KOPT-K1 (cell line): ENCODE data around the gene ZNF519.
A peak's percentile ranks its signal among the peaks of the same experiment; 100 is the strongest.
"Not testable (repeated sequence)": the region's sequence is repeated elsewhere in the genome, so short reads cannot be mapped to it uniquely, and the experiment has no call there.

ENCODE experiments used
- H3K27ac ChIP-seq: fragments of 200-600 bp; sonication (generic); 2 replicates; pipeline ENCODE4 v1.5.1; 2016; ENCODE audit warnings: antibody characterized with exemption, mild to moderate bottlenecking, low read depth, low read length; ENCODE audit not compliant: poor library complexity, severe bottlenecking
- H3K36me3 ChIP-seq: fragments of 200-600 bp; sonication (generic); 2 replicates; pipeline ENCODE4 v1.5.1; 2017; ENCODE audit warnings: antibody characterized with exemption, mild to moderate bottlenecking, low read length, moderate library complexity; ENCODE audit not compliant: insufficient read depth
- H3K9me3 ChIP-seq: fragments of 200-600 bp; sonication (generic); 2 replicates; pipeline ENCODE4 v1.5.1; 2017; ENCODE audit warnings: antibody characterized with exemption, low read length, mild to moderate bottlenecking; ENCODE audit not compliant: insufficient read depth, poor library complexity, severe bottlenecking

ZNF519 gene

GRCh38 chr18:14132271-14132700, at the start of gene ZNF519:
TSS of gene ZNF519 (minus strand) at chr18:14132435. CDS start at chr18:14132277, 158 bp downstream.
- not testable (repeated sequence) for H3K36me3 ChIP-seq, H3K9me3 ChIP-seq
- H3K27ac ChIP-seq, result peak within 1 kb of the TSS; percentile 73

- H3K36me3 ChIP-seq, result no peaks in the 10 kb centered on the region
- no peaks in the 10 kb centered on the region for H3K9me3 ChIP-seq
- peak overlapping the region; percentile 59 for H3K27ac ChIP-seq
Observed at GRCh38 chr18:14179306-14179705, 47.1 kb upstream of the ZNF519 start.

- not testable (repeated sequence) for H3K36me3 ChIP-seq, H3K9me3 ChIP-seq
- H3K27ac ChIP-seq, result peak overlapping the region; percentile 59
Observed at GRCh38 chr18:14178321-14179196, 46.3 kb upstream of the ZNF519 start.

DNA sequence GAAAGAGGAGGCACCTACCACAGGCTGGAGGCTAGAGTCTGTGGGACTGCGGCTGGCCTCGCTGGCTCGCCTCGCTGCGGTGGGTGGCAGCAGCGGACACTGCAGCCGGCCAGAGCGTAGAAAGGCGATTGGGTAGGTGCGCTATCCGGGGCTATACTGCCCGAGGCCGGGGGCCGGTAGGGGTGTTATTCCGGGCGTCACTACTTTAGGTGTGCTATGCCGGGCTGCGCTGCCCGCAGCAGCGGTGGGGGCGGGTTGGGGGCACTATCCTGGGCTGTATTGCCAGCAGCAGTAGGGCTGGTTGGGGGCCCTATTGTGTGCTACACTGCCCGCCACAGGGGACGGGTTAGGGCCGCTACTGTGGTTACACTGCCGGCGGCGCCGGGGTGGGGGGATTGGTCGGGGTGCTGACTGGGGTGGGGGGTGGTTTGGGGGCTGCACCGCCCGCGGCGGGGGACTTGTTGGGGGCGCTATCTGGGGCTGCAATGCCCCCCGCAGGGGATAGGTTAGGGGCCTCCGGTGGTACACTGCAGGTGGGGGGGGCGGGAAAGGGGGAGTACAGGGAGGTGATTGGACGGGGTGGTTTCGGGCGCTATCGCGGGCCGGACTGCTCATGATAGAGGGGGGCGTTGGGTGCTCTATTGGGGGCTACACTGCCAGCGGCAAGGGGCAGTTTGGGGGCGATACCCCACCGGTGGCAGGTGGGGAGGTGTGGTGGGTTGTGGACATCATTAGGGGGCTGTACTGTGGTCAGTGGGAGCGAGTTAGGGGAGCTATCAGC, 45.5 kb upstream of the ZNF519 start:
- not testable (repeated sequence) for H3K27ac ChIP-seq, H3K36me3 ChIP-seq, H3K9me3 ChIP-seq

GRCh38 chr18:14175404-14175803, 43.2 kb upstream of the ZNF519 start:
- H3K9me3 ChIP-seq, H3K27ac ChIP-seq: not testable (repeated sequence)

DNA sequence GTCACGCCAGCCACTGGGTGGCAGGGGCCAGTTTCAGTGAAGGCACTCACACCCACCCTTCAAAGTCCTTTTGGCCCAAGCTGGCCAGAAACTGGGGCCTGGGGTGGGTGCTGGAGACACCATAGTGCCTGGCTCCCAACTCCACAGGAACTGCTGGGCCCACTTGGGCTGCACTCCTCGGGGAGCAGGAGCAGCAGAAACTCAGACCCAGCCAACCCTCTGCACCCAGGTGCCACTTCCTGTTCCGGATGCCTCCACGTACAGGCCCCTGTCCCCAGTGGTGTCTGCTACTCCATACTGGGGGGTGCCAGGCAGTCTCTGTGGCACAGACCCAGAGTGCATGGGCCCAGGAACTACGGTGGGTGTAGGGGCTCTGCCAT, 42.5 kb upstream of the ZNF519 start:
- Histone ChIP-seq H3K36me3 (no peaks in the 10 kb centered on the region), H3K27ac (no peak overlapping the region), H3K9me3 (no peaks in the 10 kb centered on the region)

More at GRCh38 chr18:14175404-14175803, 43.2 kb upstream of the ZNF519 start:
- not testable (repeated sequence) for H3K36me3 ChIP-seq

- not testable (repeated sequence) for H3K36me3 ChIP-seq, H3K27ac ChIP-seq, H3K9me3 ChIP-seq
Observed at GRCh38 chr18:14174002-14174705, 41.9 kb upstream of the ZNF519 start.

GRCh38 chr18:14173116-14173951, 41.1 kb upstream of the ZNF519 start:
- not testable (repeated sequence) for H3K9me3 ChIP-seq, H3K27ac ChIP-seq, H3K36me3 ChIP-seq

DNA sequence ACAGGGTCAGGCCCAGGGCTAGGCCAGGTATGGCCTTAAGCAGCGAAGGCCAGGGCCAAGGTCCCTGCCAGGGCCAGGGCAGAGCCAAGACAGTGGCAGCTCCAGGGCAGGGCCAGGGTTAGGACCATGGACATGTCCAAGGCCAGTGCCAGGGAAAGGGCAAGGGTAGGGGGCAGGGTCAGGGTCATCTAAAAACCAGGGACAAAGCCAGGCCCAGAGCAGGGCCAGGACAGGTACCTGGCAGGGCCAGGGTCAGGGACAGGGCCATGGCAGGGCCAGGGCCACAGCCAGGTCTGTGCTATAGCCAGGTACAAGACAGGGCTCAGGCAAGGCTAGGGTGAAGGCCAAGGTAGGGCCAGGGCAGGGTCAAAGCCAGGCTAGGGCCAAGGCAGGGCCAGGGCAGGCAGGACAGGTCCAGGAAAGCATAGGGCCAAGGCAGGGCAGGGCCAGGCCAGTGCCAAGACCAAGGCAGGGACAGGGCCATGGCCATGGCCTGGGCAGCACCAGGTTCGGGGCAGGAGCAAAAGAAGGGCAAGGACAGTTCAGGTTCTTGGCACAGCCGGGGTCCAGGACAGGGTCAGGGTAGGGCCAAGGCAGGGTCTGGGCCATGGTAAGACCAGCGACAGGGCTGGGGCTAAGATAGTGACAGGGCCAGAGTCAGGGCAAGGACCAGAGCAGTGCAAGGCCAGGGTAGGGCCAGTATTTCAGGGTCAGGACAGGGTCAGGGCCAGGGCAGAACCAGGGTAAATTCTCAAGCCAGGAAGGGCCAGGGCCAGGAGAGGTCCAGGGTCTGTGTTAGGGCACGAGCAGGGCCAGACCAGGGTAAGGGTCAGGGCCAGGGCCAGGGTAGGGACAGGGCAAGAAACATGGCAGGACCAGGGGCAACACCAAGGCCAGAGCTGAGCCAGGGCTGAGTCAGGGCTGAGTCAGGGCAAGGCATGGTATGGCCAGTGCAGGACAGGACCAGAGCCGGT, 40.2 kb upstream of the ZNF519 start:
- not testable (repeated sequence) for H3K36me3 ChIP-seq, H3K27ac ChIP-seq, H3K9me3 ChIP-seq

GRCh38 chr18:14171301-14172141, 39.3 kb upstream of the ZNF519 start:
- H3K9me3 ChIP-seq, H3K36me3 ChIP-seq, H3K27ac ChIP-seq: not testable (repeated sequence)

DNA sequence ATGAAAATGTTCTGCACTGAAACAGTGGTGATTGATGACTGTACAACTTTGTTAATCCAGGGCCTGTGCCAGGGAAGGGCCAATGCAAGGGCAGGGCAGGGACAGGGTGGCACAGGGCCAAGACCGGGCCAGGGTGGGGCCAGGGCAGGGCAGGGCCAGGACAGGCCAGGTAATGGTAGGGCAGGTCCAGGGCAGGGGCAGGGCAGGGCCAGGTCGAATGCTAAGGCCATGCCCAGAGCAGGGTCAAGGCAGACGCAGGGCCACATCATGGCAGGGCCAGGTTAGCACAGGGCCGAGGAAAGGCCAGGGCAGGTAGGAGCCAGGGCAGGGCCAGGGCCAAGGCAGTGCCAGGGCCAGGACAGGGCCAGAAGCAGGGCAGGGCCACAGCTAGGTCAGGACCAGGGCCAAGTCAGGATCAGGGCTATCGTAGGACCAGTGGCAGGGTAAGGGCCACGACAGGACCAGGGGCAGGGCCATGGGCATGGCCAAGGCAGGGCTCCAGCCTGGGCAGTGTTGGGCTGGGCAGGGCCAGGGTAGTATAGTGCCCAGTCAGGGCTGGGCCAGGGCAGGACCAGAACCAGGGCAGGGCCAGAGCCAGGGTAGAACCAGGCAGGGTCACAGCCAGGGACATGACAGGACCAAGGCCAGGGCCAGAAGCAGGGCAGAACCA, 38.3 kb upstream of the ZNF519 start:
- H3K9me3 ChIP-seq, H3K27ac ChIP-seq, H3K36me3 ChIP-seq: not testable (repeated sequence)

- not testable (repeated sequence) for H3K9me3 ChIP-seq, H3K36me3 ChIP-seq, H3K27ac ChIP-seq
Observed at GRCh38 chr18:14162915-14163314, 30.7 kb upstream of the ZNF519 start.
